ENCODE data around the gene LIFR.

Gene LIFR

DNA sequence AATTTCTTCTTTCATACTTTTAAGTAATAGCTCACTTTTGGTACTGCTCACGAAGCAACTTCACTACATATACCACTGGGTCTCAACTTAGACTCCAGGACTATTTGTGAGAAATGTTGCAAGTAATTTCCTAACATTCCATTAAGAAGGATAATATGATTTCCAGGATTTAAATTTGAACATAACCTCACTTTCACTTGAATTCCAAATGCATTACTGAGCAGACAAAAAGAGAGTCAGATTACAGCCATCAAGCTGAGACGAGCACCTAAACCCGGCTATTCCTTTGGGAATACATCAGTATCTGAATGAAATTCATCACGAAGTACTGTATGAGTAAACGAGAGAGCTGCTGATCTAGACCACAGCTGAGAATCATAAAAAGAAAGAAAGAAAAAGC is 47.3 kb downstream of the LIFR start:
- no peak for DNase-seq

DNA sequence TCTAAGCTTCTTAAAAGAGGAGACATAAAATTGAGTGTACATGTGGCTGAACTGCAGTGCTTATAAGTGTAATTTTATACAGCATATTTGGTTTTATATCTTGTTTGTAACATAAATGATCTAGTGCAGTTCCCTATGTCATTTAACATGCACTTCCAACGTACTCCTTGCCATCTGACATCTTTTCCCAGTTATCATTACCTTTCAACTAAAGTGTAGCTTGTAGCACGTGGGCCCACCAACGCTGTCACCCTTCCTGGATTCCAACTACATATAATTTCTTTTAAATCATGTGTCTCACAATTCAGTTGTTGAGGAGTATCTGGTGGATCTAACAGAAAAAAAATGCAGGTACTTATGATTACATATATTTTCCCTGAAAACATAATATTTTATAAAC is 50.1 kb downstream of the LIFR start:
- no peak for DNase-seq

DNA sequence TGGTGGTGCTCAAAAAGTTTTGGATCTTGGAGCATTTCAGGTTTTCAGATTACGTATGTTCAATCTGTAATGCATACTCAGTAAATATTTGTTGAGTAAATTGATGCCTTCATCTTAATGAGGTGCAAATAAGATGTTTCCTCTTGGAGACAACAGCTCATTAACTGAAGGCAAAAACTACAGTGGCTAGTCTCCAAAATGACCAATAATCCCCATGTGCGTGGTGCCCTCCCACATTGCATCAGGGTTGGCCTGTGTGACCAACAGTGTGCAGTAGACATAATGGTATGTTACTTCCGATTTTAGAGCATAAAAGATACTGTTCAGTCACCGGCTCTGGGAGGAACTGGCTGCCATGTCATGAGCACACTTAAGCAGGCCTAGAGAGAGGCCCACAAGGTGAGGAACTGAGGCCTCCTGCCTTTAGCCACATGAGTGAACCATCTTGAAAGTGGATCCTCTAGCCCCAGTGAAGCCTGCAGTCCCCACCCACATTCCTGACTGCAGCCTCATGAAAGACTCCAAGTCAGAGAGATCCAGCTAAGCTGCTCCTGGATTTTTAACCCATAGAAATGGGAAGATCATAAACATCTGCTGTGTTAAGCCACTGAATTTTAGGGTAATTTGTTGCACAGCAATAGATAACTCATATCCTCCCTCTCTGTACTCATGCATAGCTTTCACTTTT is 55.7 kb downstream of the LIFR start:
- no peak for DNase-seq

DNA sequence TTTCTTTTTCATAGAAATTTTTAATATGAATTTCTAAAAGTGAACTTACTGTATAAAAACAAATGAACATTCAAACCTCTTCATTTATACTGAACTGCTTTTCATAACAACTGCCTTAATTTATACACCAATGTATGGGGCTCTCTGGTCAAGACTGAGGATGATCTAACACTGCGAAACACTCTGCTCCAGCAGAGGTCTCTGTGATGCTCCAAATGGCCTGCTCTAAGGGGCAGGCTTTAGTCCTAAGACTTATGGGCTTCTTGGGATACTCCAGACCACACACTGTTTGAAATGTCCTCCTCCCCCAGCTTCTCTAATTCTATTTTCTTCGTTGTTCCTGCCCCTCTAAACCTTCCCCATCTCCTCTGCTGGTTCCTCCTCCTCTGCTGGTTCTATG is 58.5 kb downstream of the LIFR start:
- DNase-seq = no peak

DNA sequence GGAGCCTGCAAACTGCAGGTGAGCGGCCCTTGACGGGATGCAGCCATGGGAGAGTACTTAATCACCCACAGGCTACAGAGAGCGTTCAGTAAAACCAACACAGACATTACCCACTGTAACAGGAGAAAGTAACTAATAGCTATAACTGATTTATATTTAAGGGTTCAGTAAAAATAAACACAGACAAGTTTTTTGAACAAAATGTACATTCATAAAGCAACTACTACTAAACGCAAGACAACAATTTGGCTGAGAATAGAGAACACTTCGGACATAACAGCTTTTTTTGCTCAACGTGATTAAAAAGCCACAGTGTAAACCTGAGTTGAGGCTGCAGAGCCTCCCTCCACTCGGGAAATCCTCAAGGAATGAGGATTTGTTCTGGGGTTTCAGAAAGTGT is 61.7 kb downstream of the LIFR start:
- DNase-seq = no peak

DNA sequence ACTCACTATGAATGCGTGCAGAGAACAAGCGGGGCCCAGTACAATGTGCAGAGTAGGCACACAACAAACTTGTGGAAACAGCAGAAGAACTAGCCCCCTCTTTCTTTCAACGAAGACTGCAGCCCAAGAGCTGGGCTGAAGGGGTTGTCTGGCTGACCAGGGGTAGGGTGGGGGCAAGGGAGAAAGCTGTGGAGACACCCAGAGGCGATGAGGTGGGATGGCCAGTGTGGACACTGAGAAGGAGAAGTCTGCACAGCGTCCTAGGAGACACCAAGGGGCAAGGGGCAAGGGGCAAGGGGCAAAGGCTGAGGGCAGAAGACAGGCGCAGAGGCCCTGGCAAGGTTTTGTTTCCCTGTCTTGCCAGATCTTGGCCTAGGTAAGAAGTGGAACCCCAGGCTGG is 62.3 kb downstream of the LIFR start:
- no peak for DNase-seq

DNA sequence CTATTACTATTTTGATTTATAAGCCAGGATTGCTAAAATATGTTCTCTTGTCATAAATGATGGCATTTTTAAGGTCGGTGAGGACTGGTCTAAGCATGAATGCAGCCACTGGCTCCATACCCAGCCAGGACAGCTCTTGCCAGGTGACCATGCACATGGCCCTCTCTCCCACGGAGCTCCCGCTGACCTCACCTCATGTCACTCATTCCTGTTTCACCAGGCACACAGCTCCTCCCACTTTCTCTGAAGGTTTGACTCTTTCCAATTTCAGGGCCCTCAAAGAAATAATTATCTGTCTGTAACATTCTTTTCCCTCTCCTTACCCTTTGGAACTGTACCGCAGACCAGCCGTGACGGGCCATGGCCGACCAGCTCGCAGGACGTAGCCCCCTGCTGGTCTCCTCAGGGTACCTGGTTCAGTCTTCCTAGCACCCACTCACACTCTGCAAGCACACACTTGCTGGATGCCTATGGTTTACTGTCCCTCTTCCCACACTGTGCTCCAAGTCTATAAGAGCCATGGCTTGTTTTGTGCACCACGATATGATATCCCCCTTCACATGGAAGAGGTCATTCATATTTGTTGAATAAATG is 72.5 kb downstream of the LIFR start:
- DNase-seq = no peak

DNA sequence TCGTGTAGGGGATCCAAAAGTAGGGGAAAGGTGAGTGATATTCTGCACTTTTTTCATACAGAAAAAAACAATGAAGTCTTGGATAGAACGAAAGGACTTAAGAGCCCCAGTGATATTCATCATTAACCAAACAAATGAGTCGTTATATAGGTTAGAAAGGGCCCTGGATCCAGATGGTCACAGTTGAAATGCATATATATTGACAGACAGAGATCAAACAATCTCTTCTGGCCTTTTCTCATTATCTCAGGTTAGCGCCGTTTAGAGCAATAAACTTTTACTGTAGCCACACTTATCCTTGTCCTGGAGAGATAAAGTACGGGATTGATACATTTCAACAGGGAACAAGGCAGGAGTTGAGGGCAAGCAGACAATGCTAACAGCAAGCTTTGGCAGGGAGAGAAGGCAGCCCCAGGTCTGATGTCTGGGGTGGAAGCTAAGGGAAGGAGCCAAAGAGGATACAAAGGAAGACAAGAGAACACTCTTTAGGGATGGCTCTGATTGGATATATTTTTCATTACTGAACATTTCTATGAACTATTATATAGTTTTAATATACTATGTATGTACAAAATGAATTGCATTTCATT is 77.0 kb downstream of the LIFR start:
- DNase-seq = no peak

DNA sequence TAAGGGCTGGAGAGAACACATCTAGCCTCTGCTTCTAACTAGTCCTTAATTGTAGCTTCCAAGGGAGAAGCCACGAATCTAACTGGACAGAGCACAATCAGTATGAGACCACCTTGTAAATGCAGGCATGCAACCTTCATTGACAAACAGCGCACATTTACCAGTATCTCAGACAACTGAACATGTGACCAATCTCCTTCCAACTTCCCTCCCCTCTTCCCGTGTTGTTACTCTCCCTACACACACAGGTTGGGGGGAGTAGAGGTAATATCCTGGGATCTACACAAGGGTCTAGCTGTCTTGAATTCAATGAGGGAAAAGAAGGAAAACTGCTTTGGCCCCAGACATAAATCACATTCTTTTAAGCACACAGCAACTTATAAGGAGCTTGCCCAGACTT is 77.6 kb downstream of the LIFR start:
- no peak for DNase-seq

DNA sequence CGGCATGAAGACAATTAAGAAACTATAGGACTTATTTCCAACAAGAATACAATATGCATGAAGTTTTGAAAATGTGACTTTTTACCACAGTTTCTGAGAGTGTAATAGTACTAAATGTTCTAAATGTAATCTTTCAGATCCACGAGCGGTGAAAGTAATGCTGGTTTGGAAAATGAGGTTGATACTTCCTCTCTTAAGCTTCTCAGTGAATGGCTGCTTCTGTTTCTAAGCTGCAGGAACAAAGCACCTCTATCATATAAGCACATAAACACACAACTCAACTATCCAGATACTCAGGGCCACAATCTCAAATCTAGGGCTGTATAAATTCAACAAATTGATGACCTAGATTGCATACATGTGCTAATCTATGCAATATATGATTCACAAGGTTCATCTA is 78.3 kb downstream of the LIFR start:
- no peak for DNase-seq

DNA sequence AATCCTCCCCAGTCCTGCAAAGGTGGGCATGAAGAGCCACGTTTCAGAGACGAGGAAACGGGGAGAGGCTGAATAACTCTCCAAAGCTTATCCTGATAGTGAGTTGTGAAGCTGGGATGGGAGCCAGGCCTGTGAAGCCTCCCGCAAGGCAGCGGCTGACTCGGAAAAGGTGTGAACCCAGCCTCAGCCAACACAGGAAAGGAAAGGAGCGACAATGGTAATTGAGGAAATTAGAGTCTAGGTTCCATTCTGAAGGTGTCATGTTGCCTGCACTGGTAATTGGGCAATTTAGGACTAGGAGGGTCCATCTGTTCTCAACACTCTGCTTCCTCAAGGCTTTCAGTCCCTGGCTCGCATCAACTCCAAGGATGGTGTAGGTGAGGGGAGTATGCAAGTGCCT is 83.4 kb downstream of the LIFR start:
- no peak for DNase-seq

DNA sequence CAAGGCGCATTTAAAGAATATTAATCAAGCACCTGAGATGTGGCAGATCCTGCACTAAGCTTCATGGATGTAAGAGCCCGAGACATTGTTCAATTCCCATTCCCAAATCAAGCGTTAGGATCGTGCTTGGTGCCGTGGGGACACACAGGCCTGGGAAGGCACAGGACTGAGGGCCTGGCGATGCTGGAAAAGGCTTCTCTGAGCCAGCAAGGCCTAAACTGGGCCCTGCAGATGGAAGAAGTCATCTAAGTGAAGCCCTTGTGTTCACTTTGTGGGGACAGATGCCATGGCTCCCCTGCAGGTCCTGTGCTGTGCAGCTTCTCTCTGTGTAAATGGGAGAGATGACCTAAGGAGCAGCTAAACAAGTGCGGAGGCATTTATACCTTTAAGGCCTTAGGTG is 83.9 kb downstream of the LIFR start:
- no peak for DNase-seq

DNA sequence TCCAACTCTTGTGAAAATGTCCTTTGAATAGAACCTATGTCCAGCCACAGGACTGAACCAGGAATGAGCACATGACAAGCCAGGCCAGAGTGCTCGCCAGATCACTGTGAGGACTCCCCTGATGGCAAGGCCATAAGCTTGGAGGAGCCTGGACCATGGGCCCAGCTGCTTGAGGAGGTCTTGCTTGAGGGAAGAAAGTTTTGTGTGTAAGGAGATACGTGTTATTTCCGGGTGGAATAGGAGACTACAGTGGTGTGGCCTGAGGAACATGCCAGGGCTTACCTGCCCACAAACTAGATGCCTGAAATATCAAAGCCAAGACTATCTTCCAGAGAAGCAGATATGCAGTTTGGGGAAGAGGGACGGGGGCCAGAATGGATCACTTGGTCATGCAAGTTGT is 84.7 kb downstream of the LIFR start:
- no peak for DNase-seq

DNA sequence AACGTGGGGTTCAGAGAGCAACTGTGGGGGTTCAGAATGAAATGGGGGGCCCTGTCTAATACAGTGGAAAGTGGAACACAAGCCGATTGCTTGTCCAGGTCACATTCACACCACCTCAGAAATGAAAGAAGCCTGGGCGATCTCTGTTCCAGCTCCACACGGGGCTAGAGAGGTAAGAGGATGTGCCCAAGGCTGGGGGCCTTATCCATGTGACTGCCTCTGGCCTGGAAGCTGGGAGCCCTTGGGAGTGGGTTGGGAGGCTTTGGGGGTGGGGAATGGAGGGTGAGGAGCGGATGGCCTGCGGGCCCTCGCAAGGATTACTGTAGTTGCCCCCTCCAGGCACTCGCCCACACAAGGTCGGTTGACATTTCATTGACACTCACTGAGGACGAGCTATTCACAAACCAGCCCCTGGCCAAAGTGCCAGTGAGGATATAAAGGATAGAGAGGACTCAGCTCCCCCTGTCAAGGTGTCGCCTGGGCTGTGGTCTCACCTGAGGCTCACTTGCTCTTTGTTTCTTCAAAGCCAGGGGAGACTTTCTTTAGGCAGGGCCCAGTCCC is 86.7 kb downstream of the LIFR start:
- DNase-seq = no peak

DNA sequence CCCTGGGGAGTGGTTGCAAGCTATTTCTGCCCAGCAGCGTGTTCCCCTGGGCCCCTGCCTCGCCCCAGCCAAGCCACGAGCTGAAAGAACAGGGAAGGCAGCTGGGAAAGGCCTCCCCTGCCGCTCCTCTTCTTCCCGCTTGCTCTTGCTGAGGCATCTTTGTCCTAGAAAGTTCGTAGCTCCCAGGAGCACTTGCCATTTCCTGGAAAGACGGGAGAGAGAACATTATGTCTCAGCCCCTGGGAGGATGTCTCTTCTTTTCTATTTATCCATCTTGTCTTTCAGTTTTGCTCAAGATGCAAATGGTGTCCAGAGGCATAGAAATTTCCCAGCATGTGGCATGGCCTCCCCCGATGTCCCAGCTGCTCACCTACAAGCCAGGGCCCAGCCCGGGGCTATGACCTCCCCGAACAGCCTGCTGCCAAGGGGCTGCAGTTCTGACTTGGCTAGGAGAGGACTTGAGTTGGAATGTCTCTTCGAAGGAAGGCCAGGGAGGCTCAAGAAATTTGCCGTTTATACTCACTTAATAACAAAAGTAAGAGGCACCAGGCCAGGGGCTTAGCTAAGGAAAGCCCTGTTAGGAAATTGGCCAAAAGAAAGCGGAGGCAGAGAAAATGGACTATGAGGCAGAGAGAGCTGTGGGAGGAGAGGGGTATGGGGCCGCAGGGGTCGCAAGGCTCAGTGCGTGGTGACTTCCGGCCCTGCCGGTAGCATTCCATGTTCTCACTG is 87.3 kb downstream of the LIFR start:
- DNase-seq = no peak

DNA sequence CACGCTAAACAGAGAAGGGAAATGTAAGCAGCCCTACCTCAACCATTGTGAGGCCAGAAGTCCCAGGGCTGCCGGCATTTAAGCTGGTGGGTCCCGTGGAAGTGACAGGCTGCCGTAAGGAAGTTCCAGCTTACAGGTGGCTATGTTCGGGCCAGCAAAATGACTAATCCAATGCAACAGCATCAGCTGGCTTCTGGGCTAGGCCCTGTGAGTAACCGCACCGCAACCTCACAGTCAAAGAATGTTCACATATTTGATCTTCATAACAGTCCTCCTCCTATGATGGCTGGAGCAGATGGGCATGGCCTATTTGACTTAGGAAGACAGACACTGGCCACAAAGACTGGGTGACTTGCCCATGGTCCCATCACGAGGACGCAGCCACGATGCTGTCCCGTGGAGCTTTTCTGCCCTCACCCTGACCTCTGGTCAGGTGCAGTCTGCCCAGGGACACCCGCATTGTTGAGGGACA is 88.2 kb downstream of the LIFR start:
- no peak for DNase-seq

DNA sequence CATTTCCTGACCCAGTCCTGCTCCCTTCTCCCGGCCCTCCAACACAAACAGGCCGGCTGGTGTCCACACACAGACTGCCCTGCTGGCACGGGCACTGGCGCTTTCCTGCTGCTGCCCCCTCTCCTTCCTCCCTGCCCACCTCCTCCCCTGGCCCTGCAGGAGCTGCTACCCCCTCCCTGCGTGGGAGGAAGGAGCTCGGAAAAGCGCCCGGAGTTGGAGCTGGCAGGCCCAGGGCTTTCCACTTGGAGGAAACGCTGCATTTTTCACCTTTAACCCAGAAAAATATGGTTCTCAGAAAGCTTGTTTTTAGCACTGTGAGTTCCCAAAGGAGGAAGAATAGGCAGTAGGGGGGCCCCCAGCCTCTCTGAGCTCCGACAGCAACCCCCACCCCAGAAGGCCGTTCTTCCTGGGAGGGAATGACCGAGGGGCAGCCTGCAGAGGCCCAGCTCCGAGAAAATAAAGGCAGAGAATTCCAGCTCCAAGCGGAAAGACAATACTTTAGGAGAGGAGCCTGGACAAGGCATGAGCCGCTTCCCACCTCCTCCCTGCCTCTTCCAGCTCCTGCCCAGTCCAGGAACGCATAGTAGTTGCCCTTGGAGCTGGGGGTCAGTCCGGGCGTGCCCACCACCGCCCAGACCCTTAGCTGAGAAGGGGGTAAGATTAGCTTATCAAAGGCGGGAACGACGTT is 88.9 kb downstream of the LIFR start:
- DNase-seq = no peak

DNA sequence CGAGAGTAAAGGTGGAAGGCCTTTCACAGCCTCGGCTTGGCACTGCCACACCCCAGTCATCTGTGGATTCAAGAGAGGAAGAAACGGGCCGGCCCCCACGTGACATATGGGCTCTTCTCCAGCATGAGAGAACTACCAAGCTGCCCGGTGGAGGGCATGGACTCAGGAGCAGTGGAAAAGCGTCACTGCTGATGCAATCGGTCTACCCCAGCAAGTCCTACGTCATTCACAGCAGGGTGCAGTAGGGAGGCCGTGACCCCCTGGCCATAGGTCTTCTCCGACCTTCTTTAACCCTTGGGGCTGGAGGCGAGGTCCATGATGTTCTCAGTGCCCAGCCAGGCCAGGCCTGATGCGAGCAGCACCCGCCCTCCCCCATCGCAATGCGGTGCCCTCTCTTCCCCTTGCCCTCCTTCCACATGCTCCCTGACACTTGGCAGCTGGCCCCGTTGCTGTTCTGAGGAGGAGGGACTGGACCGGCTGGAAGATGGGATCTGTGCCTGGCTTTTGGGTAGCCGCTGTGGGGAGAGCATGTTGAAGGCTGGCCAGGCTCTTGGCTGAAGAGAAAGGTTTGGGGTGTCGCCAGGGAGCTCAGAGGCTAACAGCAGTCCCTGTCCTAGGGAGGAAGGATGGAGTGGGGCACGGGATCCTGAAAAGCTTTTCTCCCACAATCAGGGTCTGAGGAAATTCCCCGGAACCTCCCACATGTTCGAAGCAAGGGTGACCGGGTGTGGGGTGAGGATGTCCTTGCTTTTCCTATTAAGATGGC is 89.8 kb downstream of the LIFR start:
- DNase-seq = no peak

DNA sequence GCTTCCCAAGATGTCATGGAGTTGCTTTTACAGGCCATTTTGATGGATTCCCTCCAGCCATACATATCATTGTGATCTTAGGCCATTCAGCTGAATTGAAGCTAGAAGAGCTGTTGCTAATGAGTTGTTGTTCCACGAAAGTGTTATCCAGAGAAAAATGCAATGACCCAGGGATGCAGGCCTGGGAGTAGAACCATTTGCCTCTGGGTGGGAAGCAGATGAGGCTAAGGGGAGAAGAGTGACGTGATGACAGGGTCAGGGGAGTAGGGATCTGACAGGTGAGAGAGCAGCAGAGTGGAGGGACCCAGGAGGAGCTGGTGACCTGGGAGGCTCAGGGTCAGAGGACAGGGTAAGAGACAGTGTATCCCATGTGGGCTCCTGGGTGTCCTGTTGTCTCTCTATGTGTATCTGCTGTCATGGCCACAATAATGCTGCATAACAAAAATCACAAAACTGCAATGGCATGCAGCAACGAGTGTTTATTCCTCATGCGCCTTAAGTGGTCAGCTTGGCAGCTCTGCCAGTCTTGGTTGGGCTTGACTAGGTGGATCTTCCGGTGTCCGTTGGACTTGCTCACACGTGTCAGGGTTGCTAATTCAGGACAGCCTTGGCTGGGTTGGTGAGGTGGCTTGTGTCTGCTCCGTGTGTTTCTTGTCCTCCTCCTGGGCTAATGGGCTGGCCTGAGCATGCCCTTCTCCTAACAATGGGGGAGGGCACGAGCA is 90.6 kb downstream of the LIFR start:
- no peak for DNase-seq

DNA sequence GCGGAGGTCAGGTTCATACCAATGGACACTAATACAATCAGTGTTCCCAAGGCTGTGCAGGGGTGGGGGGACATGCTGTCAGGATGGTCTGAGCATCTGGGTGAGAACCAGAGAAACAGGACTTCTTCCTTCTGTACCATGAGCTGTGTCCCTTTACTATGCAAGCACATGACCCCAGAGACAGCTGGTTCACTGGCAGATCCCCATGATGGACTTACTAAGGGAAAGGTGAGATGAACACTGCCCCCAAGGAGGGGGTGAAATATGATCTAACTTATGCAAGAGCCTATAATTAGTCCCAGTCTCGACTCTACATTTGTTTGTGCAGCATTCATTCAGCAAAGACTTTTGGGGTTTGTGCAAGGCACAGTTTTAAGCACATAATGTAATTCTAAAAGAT is 91.4 kb downstream of the LIFR start:
- no peak for DNase-seq

Data from activated CD8-positive, alpha-beta memory T cell treated with anti-CD3 and anti-CD28 coated beads, Interleukin-2, amount 50 U/mL, for 4 hours (primary cell).